ENCODE results near the gene DYNLL1. TPM values are rescaled to one million over a fixed set of nuclear protein-coding genes. Genes with fewer than 3 reads are reported as not detected.

The DYNLL1 gene
- total RNA-seq (2022; extraction: Qiagen RNA extraction; ENCODE audit: low read depth) = 628 to 719 TPM (median 667 TPM) in 5 replicates

GRCh38 chr12:120495731-120496412 lies at the start of gene DYNLL1:
Gene DYNLL1, plus strand, starts transcription at chr12:120496113. Its CDS starts 309 bp downstream, at chr12:120496422.

GRCh38 chr12:120469450-120470149 lies 26.3 kb upstream of the DYNLL1 start, which contains the start of gene SRSF9:
Gene SRSF9, minus strand, starts transcription at chr12:120469748. Its CDS starts 139 bp downstream, at chr12:120469609.

DNA sequence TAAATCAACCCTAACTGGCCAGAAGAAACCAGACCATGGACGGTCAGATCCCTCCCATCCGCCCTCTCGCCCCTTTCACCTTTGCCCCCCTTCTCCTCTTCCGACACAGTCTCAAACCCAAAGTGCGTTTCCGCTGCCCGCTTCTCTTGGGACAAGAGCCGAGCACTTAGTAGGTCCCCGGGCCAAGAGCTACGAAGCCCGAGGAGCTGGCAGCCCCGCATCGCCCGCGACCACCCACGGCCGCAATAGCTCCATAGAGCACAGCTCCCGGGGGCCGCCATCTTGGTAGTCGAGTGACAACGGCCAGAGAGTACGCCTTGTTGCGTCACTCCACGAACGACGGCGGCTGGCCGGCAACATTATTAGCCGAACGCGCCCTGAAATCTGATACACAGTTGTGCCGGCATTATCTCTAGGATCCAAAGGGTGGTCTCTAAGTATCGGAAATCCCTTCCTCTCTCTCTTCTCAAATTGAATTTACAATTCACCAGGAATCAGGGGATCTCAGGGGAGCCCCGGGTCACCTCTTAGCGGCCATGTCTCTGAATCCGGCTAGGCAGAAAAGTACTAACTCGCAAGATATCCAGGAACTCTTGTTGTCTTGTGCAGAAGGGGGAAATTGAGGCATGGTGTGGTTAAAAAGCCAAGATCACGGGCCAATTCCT lies 33.1 kb downstream of the DYNLL1 start, which contains the start of gene COQ5:
Gene COQ5, minus strand, starts transcription at position 298 of the 665 bp plus-strand sequence. Its CDS starts 17 bp downstream, at position 281.

GRCh38 chr12:120534203-120534702 lies 38.3 kb downstream of the DYNLL1 start, which contains the start of gene RNF10:
Gene RNF10, plus strand, starts transcription at chr12:120534356. Its CDS starts 456 bp downstream, at chr12:120534812.

Other genes with a start within 250 kb of the DYNLL1 start
- gene PXN, start 230.4 kb upstream of the DYNLL1 start, total RNA-seq (2022; extraction: Qiagen RNA extraction; ENCODE audit: low read depth) = 168 to 182 TPM (median 178 TPM) in 5 replicates
- 12.8 TPM in 1 of 5 replicates, not detected in the others for gene RNU4-2, start 204.2 kb upstream of the DYNLL1 start, total RNA-seq (2022; extraction: Qiagen RNA extraction; ENCODE audit: low read depth)
- gene RNU4-1, start 202.9 kb upstream of the DYNLL1 start, total RNA-seq (2022; extraction: Qiagen RNA extraction; ENCODE audit: low read depth) = not detected in 5 replicates
- gene SIRT4, start 193.8 kb upstream of the DYNLL1 start, total RNA-seq (2022; extraction: Qiagen RNA extraction; ENCODE audit: low read depth) = 0.45 to 1.6 TPM (median 0.94 TPM) in 5 replicates
- gene PLA2G1B, start 168.3 kb upstream of the DYNLL1 start, total RNA-seq (2022; extraction: Qiagen RNA extraction; ENCODE audit: low read depth) = not detected in 5 replicates
- gene MSI1, start 126.9 kb upstream of the DYNLL1 start, total RNA-seq (2022; extraction: Qiagen RNA extraction; ENCODE audit: low read depth) = 0.92 to 1.7 TPM (median 1.3 TPM) in 5 replicates
- 780 to 819 TPM (median 788 TPM) in 5 replicates for gene COX6A1, start 58.0 kb upstream of the DYNLL1 start, total RNA-seq (2022; extraction: Qiagen RNA extraction; ENCODE audit: low read depth)
- 70.8 to 85.1 TPM (median 80.4 TPM) in 5 replicates for gene TRIAP1, start 49.7 kb upstream of the DYNLL1 start, total RNA-seq (2022; extraction: Qiagen RNA extraction; ENCODE audit: low read depth)
- 20.4 to 29.3 TPM (median 26.5 TPM) in 5 replicates for gene GATC, start 49.7 kb upstream of the DYNLL1 start, total RNA-seq (2022; extraction: Qiagen RNA extraction; ENCODE audit: low read depth)
- 174 to 227 TPM (median 219 TPM) in 5 replicates for gene SRSF9, start 26.4 kb upstream of the DYNLL1 start, total RNA-seq (2022; extraction: Qiagen RNA extraction; ENCODE audit: low read depth)
- gene COQ5, start 33.0 kb downstream of the DYNLL1 start, total RNA-seq (2022; extraction: Qiagen RNA extraction; ENCODE audit: low read depth) = 27.4 to 29.6 TPM (median 27.9 TPM) in 5 replicates
- gene RNF10, start 38.2 kb downstream of the DYNLL1 start, total RNA-seq (2022; extraction: Qiagen RNA extraction; ENCODE audit: low read depth) = 96.8 to 114 TPM (median 106 TPM) in 5 replicates
- gene POP5, start 85.3 kb downstream of the DYNLL1 start, total RNA-seq (2022; extraction: Qiagen RNA extraction; ENCODE audit: low read depth) = 51.4 to 60.8 TPM (median 52.9 TPM) in 5 replicates
- gene CABP1, start 144.5 kb downstream of the DYNLL1 start, total RNA-seq (2022; extraction: Qiagen RNA extraction; ENCODE audit: low read depth) = 0.27 to 0.60 TPM (median 0.38 TPM) in 5 replicates
- 91.9 to 106 TPM (median 101 TPM) in 5 replicates for gene MLEC, start 191.0 kb downstream of the DYNLL1 start, total RNA-seq (2022; extraction: Qiagen RNA extraction; ENCODE audit: low read depth)
- 25.9 to 31.2 TPM (median 29.7 TPM) in 5 replicates for gene UNC119B, start 214.3 kb downstream of the DYNLL1 start, total RNA-seq (2022; extraction: Qiagen RNA extraction; ENCODE audit: low read depth)
- gene ACADS, start 229.7 kb downstream of the DYNLL1 start, total RNA-seq (2022; extraction: Qiagen RNA extraction; ENCODE audit: low read depth) = 9.7 to 10.3 TPM (median 9.8 TPM) in 5 replicates